Fibroblast of skin of right quadriceps (primary cell): ENCODE data around the gene SMU1.

Experiments
- DNase-seq: peaks from one replicate; pipeline ENCODE4 v3.0.0-alpha.2; 2013

SMU1 gene

DNA sequence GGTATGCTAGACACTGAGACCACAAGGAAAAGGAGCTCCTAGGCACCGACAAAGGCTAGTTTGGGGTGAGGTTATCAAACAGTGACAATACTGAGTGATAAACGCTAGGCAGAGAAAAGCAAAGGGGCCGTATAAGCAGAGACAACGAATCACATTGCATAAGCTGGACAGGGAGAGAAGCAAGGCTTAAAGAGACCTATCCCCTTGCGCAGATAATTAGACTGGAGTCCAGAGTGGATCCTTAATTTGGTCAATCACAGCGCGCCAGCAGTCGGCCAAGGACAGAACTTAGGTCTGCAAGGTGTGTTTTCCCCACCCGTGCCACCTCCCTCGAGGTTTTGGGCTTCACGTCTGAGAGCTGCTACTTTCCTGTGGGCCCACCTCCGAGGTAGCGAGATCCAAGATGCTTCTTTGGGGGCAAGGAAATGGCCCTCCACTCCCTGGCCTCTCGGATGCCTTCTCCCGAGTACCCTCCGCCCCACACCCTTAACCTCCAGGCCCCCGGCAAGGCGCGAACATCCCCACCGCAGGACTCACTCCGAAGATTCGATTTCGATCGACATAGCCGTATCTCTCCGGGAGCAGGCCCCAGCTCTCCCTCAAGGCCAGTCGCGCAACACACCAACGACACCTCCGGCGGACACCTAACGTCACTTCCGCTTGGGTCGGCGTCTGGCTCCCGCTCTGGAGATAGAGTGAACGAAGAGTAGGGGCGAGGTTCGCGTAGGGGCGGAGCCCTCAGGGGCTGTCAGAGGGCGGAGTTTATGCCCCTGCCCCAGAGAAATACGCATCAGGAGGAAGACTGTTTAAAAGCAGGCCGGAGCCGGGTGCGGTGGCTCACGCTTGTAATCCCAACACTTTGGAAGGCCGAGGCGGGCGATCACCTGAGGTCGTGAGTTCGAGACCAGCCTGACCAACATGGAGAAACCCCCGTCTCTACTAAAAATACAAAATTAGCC is at the start of gene SMU1:
Gene SMU1, minus strand, starts transcription at position 629 of the 959 bp plus-strand sequence. Its CDS starts 66 bp downstream, at position 563.
- peak; percentile 98 for DNase-seq

DNA sequence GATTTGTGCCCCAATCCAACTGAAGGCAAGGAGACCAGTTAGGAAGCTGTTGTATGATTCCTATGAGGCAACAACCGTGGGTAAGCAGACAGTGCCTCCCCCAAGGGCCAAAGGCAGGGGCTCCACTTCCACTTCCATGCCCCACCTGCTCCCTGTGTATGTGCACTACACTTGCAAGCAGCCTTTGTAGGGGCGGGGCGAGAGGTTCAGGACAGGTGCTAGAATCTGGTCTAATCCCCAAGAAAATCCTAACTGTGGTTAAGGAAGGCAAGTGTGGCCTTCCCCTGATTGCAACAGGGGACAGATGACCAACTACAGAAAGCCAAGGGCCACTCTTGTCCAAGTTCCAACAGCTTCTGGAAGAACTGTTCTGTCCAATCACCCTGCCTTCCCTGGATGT is 49.0 kb upstream of the SMU1 start:
- DNase-seq: no peak

DNA sequence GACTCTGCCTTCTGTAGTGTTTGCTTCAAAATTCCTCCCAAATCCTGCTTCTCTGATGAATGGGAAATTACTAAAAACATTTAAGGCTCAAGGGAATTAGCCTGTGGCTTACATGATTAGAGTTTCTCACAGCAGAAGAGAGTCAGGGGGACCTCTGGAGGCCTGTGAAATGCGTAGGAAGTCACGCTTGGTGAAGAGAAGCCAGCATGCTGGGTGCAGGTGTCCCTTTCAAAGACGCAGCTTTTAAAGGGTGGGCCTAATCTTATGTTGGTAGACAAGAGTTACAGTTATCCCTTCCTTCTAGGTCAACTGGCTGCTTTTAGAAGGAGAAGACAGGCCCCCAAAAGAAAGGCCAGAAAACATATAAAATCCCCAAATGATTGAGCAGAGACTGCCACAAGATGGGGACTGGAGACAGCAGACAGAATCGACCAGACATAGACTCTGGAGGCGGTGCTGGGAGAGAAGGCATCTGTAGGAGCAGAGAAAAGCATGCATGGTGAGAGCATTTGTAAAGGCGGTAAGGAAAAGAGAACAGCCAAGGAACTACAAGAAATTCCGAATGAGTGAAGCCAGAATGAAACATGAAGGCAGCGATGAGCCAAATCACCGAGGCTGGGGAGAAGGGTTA is 48.4 kb upstream of the SMU1 start:
- DNase-seq: no peak

DNA sequence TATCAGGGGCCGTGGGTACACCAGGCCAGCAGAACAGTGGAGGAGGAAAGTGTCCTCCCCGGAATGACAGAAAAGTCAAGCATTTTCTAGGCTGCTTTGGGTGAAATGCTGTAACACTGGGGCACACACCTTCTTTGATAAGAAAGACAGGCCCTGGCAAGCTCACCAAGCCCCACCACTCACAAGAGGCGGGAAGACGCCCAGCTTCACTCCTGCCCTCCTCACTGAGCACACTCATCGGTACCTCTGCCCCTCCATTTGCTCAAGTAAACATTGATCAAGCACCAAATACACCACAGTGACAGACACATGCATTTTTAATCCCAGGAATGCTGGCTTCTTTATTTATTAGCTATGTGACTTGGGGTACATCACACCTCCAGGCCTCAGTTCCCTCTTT is 47.6 kb upstream of the SMU1 start:
- no peak for DNase-seq

DNA sequence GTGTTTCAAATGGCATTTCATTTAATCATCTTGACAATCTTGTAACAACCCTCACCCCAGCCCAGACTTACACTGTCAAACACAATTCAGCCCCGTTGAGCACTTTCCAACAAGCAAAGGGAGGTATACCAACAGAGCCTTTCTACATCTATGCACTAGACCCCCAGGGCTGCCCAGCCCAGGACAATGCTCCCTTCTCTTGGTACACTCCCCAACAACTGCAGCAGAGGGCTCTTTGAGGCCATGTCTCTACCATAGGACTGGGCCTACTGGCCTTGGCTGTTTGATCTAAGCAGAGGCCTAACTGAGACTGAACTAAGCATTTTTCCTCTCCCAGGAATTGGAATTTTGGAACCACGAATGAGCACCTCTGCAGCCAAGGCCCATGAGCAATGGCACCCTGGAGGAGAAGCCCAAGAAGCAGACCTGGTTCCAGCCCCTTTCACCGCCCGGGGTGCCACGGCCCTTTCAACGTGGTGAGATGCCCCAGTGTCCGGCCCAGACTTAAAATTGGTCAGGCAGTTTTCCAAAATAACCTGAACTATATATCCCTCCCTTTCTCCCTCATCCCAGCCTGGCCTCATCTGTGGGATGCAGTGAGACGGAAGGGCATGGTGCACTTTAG is 47.0 kb upstream of the SMU1 start:
- DNase-seq: no peak

DNA sequence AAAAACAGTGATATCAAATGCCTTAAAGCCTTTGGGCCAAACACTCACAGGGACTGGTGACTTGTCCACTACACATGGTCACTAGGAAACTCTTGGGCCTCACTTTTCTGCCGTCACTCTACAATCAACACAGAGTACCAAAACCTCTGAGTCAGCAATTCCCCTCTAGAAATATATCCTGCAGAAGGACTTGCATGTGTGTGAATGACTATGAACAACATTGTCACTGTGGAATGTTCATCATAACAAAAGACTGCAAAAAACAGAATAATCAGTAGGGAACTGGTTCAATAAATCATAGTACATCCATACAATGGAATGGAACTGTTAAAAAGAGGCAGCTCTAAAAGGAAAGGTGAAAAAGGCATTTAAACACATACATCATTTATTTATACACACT is 44.1 kb upstream of the SMU1 start:
- no peak for DNase-seq

DNA sequence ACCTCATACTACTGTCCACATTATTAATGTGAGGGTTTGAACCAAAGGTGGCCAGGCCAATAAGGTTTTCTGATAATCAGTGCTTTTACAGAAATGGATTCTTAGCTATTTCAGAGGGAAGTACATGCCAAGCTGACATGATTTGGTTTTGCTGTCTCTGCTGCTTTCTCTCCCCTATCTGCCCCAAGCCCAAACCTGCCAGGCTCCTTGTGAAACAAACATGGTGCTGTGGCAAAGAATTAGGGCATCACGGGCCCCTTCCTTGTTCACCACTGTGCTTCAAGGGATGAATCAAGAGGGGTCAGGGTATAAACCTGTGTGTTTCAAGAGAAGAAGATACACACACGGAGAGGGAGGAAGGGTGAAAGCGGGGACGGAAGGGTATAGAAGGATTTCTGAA is 41.3 kb upstream of the SMU1 start:
- DNase-seq: no peak

DNA sequence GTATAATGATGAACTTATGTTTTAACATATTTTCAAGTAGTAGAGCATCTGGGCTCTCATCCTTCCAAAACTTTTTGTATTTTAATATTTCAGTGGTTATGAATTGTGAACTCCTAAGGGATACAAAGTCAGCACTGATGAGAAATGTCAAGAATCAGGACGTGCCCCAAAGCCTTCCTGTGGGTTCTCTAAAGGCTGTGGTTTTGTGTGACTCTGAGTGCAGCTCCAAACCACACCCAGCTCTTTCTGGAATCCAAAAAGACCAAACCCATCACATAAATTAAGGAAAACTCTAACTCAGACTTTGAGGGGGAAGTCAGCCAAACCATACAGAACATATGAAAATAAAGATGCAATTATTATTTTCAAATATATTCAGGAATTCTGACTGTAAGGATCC is 40.8 kb upstream of the SMU1 start:
- DNase-seq: peak; percentile 86

DNA sequence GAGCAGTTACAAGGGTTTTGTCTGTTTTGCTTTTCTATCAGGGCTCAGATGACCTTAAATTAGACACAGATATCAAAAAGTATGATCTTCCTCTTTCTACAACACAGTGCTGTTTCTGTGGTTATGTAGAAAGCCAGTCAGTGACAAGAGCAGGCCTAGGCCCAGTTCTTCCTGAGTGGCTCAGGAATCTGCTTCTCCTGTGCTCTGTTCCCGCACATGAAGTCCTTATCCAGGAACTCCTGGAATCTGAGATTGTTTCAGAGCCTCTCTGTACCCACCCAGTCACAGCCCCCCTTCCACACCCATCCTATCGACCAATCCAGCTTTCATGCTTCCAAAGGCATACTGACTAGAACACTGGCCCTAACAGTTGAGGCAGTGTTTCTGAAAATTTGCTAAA is 40.4 kb upstream of the SMU1 start:
- peak; percentile 65 for DNase-seq

DNA sequence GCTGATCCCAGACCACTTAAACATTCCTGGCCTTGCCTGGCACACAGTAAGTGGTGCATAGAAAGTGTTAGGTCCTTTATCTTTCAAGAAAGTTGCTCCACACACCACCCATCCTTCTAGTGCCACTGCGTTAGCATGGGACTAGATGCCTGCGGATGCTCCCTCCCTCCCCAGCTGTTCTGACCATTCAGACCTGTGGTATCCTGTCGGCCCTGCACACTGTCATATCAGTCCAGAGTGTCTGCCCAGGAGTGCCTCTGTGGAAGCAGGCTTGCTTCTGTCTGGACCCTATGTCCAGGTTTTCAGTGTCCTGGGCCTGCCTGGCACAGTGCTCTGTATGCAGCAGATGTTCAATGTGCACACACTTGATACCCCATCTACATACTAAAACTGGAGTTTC is 38.3 kb upstream of the SMU1 start:
- no peak for DNase-seq

DNA sequence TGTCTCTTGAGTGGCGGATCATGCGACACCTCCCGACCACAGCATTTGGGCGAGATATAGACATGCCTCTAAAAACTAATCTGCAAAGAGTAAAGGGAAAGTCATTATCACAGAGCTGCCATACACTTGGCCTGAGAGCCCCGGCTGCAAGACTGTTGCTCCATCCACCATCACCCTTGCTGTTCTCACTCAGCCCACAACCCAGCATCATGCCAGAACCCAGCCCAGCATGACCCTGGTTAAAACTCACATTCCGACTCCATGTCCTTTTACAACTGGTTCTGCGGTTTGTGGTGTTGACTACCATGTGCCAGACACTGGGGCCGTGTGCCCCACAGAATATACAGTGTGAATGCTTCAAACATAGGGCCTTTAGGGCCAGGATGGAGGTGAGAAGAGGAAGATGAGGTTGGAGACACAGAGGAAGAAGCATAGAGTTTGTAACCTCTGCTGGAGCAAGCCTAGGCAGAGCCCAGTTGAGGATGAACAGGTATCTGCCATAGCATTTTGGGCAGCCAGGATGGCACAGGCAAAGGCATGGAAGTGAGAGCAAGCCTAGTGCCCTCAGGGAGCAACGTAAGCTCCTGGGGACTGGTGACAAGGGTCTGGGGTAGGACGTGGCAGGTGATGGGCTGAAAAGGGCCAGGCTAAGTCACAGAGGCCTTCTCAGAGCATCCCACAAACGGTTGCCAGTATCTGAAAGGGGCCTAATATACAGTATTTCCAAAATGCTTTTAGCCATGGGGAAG is 37.5 kb upstream of the SMU1 start:
- DNase-seq: no peak

DNA sequence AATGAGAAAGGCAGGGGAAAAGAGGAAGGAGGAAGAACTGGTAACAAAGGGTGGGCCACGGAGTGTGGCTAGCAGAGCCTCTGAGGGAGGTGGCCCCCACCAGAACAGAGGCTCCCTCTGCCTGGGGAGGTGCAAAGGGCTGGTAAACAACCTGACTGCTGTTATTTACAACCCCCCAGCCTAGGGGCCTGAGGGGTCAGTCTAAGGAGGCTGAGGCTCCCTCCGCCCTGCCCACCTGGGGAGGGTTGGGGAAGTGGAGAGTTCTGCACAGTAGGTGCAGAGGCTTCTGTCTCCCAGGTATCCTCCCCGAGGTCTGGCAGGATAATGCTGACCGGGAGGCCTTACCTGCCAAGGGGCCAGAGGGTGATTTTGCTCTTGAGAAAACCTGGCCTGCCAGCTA is 35.6 kb upstream of the SMU1 start:
- DNase-seq: no peak

DNA sequence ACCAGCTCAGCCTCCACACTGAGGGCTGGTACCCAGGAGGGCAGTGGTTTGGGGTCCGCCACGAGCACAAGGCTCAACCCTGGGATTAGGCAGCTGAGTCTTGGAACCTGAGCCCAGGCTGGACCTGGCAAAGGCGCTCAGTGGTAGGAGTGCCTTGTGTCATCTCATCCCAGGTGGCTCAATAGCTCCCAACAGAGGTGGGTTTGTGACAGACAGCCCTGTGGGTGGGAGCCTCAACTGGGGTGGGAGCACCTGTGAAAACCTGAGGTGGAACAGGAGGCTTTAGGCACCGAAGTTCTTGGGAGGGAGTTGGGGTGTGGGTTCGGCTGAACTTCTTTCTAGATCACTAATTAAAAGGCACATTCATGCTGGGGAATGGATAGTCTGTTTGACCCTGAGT is 35.2 kb upstream of the SMU1 start:
- DNase-seq: no peak

DNA sequence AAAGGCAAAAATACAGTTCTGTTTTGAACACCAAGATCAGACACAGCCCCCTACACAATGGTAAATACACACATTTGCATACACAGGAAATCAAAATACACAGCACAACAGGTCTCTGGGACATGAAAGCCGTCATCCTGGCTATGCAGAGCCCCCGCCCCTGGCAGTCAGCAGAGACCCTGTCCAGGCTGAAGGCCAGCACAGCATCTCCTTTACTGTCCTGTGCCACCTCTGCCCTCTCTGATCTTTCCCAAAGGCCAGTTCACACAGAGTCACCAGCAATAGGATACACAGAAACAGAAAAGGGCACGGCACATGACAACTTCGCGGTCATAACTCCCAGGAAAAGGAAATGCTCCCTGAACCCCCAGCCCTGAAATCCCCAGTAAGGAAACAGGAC is 34.2 kb upstream of the SMU1 start:
- no peak for DNase-seq

DNA sequence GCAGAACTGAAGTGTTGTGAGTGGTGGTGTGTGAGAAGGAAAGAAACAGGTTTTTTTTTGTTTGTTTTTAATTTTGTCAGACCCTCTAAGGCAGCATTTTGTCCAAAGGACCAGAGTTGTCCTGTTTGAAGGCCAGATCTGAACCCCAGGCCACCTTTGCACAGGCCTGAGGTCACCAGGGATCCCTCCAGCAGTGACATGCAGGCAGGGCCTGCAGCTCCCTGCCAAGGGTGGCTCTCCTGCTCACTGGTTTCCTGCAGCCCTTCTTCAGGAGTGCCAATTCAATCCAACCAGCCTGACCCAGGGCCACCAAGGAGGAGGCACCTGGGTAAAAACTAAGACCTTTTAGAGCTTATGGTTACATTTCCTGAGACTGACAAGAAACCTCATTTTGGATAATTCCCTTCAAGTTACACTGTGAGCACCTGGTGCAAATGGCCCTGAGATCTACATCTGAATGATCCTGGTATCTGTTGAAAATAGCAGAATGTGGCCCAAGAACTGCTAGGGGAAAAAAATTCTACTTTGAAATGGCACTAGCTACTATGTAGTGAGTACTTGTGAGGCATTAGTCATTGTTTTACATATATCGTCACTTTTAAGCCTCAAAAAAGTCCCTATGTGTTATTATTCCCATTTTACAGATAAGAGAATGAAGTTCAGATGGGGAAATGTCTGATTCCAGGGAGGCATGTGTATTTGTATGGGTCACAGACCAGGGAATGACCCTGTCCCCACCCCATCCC is 33.5 kb upstream of the SMU1 start:
- DNase-seq: no peak

DNA sequence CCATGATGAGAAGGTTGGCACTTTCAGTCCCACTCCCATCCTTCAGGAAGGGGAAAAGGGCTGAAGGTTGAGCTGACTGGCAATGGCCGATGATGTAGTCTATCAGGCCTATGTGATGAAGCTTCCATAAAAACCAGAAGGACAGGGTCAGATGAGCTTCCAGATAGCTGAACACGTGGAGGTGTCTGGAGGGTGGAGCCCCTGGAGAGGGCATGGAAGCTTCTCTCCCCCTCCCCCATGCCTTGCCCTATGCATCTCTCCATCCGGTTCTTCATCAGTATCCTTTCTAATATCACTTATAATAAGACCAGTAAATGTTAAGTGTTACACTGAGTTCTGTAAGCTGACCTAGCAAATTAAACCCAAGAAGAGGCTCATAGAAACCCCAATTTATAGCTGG is 32.6 kb upstream of the SMU1 start:
- DNase-seq: no peak

DNA sequence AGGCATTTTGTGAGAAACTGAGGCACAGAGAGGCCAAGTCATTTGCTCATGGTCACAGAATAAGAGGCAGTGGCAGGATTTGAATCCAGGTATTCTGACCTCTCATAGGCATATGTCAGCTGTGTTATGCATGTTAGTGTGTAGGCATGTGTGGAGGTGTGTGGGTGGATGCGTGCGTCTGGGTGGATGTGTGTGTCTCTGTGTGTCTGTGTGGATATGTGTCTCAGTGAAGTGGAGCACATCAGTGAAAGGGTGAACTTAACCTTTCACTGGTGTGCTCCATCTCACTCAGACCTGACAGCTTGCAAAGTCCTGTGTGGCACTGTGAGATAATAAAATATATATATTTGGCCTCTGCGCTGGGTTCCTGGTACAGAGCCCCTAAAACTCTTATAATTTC is 32.0 kb upstream of the SMU1 start:
- DNase-seq: no peak

DNA sequence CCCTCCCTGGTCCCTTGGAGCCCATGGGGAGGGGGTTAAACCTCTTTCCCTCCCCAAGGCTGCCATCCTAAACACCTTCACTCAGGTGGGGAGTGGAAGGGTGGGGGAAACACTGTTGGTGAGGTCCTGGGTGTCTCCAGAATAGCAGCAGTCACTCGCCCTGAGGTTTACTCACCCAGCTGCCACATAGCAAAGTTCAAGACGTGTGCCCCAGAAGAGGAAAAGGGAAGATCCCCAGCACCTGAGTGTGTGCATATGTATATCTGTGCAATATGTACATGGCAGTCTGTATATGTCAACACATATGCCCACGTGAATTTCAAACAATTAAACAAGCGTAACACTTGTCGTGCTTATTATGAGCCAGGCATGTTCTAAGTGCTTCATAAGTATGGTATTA is 31.3 kb upstream of the SMU1 start:
- DNase-seq: no peak

DNA sequence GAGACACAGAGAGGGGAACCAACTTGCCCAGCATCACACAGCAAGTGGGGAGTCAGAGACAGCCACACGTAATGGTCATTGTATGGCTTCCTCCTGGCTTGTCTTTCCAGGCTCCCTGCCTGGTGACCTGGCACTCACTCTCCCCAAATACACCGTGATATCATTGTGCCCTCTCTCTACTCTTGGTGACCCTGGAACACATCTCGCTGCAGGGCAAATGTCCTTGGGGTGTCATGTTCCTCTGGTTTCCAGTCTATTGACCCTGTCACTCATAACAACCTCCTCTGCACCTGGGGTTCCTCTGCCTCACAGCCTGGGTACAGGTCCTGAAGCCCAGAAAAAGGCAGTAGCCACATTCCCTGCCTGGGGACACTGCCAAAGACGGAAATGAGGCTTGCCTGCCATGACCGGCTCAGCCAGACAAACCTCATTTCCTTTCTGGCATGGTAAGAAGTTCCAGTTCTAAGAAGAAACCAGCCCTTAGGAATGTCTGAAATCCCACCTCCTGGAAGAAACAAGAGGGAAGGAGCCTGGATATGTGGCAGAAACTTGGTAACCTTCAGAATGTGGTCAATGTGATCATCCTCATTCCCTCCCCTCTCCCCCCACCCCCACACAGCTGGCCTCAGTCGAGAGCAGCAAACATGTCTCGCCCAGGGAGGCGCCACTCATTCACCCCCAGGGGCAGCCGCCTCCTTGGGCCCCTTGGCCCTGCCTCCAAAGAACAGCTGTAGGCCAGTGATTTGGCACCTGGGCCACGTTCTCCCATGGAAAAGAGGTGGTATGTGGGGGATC is 30.6 kb upstream of the SMU1 start:
- peak; percentile 95 for DNase-seq

DNA sequence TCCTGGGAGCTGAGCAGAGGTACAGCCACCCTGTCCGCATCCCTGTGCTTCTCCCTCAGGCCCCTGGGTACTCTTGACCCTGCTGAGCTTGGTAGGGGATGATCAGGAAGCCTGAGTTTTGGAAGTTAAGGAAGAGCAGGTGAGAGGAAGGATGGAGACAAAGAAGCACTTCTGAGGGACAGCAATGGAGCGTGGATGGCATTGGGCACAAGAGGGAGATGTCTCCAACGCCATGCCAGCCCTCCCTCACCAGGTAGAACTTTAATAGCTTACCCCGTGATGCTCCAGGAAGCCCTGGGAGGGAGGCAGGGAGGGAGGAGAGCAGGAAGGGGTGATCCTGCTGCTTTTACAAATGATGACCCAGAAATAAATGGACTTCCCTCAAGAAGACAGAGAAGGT is 29.9 kb upstream of the SMU1 start:
- no peak for DNase-seq

DNA sequence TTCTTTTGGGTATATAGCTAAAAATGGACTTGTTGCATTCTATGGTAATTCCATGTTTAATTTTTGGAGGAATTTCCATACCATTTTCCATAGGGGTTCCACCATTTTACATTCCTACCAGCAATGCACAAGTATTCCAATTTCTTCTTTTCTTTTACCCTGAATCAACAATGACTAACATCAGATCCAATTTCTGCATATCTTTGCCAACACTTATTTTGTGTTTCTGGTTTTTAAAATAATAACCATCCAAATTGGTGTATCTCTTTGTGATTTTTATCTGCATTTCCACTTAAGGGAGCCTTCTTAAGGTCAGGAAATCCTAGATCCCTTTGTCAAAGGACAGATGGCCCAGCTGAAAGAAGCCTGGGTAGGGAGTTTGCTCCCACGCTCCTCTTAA is 29.5 kb upstream of the SMU1 start:
- DNase-seq: no peak

DNA sequence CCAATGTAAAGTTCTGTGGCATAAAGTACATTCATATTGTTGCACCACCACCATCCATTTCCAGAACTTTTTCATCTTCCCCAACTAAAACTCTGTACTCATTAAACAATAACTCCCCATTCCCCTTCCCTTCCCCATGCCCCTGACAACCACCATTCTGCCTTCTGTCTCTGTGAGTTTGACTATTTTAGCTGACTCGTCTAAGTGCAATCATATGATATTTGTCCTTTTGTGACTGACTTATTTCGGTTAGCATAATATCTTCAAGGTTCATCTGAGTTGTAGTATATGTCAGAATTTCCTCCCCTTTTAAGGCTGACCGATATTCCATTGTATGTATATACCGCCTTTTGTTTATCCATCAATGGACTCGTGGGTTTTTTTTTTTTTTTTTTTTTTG is 29.0 kb upstream of the SMU1 start:
- DNase-seq: no peak
